ENCODE results near the gene SBSN. TPM values are rescaled to one million over a fixed set of nuclear protein-coding genes. Genes with fewer than 3 reads are reported as not detected.
A peak's percentile ranks its signal among the peaks of the same experiment; 100 is the strongest.

The SBSN gene
- total RNA-seq, 1 donor from 2014 or later, result 0.18 TPM

- no peak for TF ChIP-seq CTCF (IDR thresholded peaks at IDR 0.05; ENCODE audit: unreplicated experiment)
- DNase-seq (ENCODE audit: low spot score), result no peak
- Mint-ChIP-seq H3K4me1 (ENCODE audit: unreplicated experiment) (peaks cover 4% of the 10 kb centered on the region), H3K36me3 (ENCODE audit: low read depth, unreplicated experiment) (peaks cover 8% of the 10 kb centered on the region), H3K4me3 (ENCODE audit: unreplicated experiment) (no peak overlapping the region), H3K9me3 (ENCODE audit: unreplicated experiment) (no peaks in the 10 kb centered on the region), H3K27me3 (ENCODE audit: unreplicated experiment) (peaks cover 13% of the 10 kb centered on the region), H3K27ac (ENCODE audit: unreplicated experiment) (no peak overlapping the region)
These were observed 20.6 kb downstream of the SBSN start for GRCh38 chr19:35507561-35507960.

GRCh38 chr19:35506011-35506410 is 22.1 kb downstream of the SBSN start:
- Mint-ChIP-seq H3K9me3 (ENCODE audit: unreplicated experiment) (no peaks in the 10 kb centered on the region), H3K27ac (ENCODE audit: unreplicated experiment) (no peak overlapping the region), H3K27me3 (ENCODE audit: unreplicated experiment) (peaks cover 6% of the 10 kb centered on the region), H3K4me3 (ENCODE audit: unreplicated experiment) (peak overlapping the region; percentile 13), H3K4me1 (ENCODE audit: unreplicated experiment) (peaks cover 4% of the 10 kb centered on the region), H3K36me3 (ENCODE audit: low read depth, unreplicated experiment) (peaks cover 15% of the 10 kb centered on the region)
- no peak for DNase-seq (ENCODE audit: low spot score)
- no peak for TF ChIP-seq CTCF (IDR thresholded peaks at IDR 0.05; ENCODE audit: unreplicated experiment)

GRCh38 chr19:35502751-35503150 is 25.4 kb downstream of the SBSN start:
- Mint-ChIP-seq H3K27me3 (ENCODE audit: unreplicated experiment) (peaks cover 2% of the 10 kb centered on the region), H3K36me3 (ENCODE audit: low read depth, unreplicated experiment) (peaks cover 24% of the 10 kb centered on the region), H3K27ac (ENCODE audit: unreplicated experiment) (no peak overlapping the region), H3K4me1 (ENCODE audit: unreplicated experiment) (no peaks in the 10 kb centered on the region), H3K4me3 (ENCODE audit: unreplicated experiment) (no peak overlapping the region), H3K9me3 (ENCODE audit: unreplicated experiment) (no peaks in the 10 kb centered on the region)
- DNase-seq (ENCODE audit: low spot score), result no peak
- TF ChIP-seq CTCF (IDR thresholded peaks at IDR 0.05; ENCODE audit: unreplicated experiment), result no peak

GRCh38 chr19:35501684-35502083 is 26.4 kb downstream of the SBSN start:
- peaks cover 24% of the 10 kb centered on the region for H3K36me3 Mint-ChIP-seq (ENCODE audit: low read depth, unreplicated experiment)
- H3K4me3 Mint-ChIP-seq (ENCODE audit: unreplicated experiment), result no peak overlapping the region
- peaks cover 2% of the 10 kb centered on the region for H3K27me3 Mint-ChIP-seq (ENCODE audit: unreplicated experiment)
- no peak overlapping the region for H3K27ac Mint-ChIP-seq (ENCODE audit: unreplicated experiment)
- no peak for TF ChIP-seq CTCF (IDR thresholded peaks at IDR 0.05; ENCODE audit: unreplicated experiment)
- H3K9me3 Mint-ChIP-seq (ENCODE audit: unreplicated experiment), result no peaks in the 10 kb centered on the region
- no peaks in the 10 kb centered on the region for H3K4me1 Mint-ChIP-seq (ENCODE audit: unreplicated experiment)
- DNase-seq (ENCODE audit: low spot score), result no peak

- Mint-ChIP-seq H3K9me3 (ENCODE audit: unreplicated experiment) (no peaks in the 10 kb centered on the region), H3K27ac (ENCODE audit: unreplicated experiment) (no peak overlapping the region), H3K27me3 (ENCODE audit: unreplicated experiment) (no peaks in the 10 kb centered on the region), H3K4me3 (ENCODE audit: unreplicated experiment) (no peak overlapping the region), H3K4me1 (ENCODE audit: unreplicated experiment) (no peaks in the 10 kb centered on the region), H3K36me3 (ENCODE audit: low read depth, unreplicated experiment) (peaks cover 19% of the 10 kb centered on the region)
- no peak for DNase-seq (ENCODE audit: low spot score)
- TF ChIP-seq CTCF (IDR thresholded peaks at IDR 0.05; ENCODE audit: unreplicated experiment), result no peak
These were observed 27.5 kb downstream of the SBSN start for GRCh38 chr19:35500611-35501010.

Data from endothelial cell (in vitro differentiated cells).